Hypothalamus (tissue), 51 donors: ENCODE results near the gene CDX1.

Experiments
- DNase-seq, 51 donors: peaks; one replicate each; lab custom pipeline; 2025; lab: John Stamatoyannopoulos, UW

CDX1 gene

GRCh38 chr5:150180241-150181026 lies 13.9 kb downstream of the CDX1 start:
- peak in 45 of 51 donors; percentile 13 to 94 (median 72) for DNase-seq

GRCh38 chr5:150181027-150181426 lies 14.4 kb downstream of the CDX1 start:
- DNase-seq, result no peak

GRCh38 chr5:150181766-150182545 lies 15.4 kb downstream of the CDX1 start:
- no peak for DNase-seq

- DNase-seq, result no peak
These were observed 16.2 kb downstream of the CDX1 start for GRCh38 chr5:150182774-150183173.

GRCh38 chr5:150183436-150183835 lies 16.9 kb downstream of the CDX1 start:
- no peak for DNase-seq

DNA sequence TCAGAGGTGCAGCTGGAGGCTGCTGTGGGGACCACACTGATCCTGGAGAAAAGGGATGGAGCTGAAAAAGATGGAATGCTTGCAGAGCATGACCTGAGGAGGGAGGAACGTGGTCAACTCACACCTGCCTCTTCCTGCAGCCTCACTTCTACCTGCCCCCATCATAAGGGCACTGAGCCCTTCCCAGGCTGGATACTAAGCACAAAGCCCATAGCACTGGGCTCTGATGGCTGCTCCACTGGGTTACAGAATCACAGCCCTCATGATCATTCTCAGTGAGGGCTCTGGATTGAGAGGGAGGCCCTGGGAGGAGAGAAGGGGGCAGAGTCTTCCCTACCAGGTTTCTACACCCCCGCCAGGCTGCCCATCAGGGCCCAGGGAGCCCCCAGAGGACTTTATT lies 17.4 kb downstream of the CDX1 start:
- no peak for DNase-seq

DNA sequence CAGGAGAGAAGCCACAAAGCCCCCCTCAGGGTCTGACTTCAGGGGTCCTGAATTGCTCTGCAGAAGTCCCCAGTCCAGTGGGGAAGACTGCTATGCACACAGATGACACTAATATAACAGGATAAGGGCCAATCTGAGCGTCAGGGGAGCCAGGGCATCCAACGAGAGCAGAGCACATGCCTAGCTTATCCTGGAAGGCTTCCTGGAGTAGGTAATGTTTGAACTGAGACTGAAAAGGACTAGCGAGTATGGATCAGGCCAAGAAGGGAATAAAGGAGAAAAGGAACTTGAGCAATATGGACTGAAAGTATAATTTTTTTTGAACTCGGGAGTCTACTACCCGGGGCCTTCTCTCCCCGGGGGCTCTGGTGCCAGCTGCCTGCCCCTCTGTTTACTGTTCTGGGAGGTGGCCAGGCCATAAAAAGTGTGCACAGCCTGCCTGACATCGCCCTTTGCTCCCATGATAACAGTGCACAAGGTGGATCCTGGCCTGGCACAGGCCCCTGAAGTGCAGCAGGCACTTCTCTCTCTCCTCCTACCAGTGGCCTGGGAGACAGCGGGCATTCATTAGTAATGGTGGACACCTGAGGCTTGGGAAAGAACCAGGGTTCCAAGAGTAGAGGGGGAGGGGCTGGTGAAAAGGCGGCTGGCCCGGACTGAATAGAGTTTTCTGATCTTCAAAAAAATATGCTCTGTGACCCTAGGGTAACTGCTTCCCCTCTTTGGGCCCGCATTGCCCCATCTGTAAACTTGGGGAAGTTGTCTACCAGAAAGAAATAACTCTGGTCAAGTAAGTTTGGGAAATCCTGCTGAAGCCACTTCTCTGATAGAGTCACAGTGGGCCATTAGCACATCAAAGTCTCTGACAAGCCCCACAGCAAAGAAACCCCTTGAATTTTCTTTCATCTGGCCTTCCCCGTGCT lies 18.7 kb downstream of the CDX1 start:
- no peak for DNase-seq

- DNase-seq, result no peak
These were observed 19.6 kb downstream of the CDX1 start for GRCh38 chr5:150186137-150186536.

DNA sequence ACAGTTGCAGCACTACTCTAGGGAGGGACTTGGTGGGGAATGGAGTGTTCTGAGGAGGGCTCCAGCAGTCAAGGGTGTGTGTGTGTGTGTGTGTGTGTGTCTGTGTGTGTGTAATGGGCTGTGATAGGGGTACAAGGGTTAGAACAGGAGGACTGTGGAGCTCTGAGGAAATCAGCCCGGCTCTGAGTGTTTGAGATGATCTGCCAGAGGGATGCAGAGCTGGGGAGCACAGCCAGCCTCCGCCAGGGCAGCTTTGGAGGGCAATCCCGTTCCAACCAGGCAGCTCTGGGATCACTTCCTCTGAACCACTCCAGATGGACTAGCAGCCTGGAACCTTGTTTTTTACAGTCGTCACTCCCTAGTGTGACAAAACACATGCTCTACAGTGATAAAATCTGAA lies 20.3 kb downstream of the CDX1 start:
- no peak for DNase-seq

- DNase-seq, result no peak
These were observed 21.7 kb downstream of the CDX1 start for GRCh38 chr5:150188146-150188842.

- no peak for DNase-seq
These were observed 22.7 kb downstream of the CDX1 start for GRCh38 chr5:150189326-150189725.

- DNase-seq, result no peak
These were observed 23.3 kb downstream of the CDX1 start, which contains the start of gene SLC6A7 for GRCh38 chr5:150189728-150190502. Gene SLC6A7, plus strand, starts transcription at chr5:150190062. Its CDS starts 266 bp downstream, at chr5:150190328.

GRCh38 chr5:150190503-150190979 lies 24.0 kb downstream of the CDX1 start:
- no peak for DNase-seq

DNA sequence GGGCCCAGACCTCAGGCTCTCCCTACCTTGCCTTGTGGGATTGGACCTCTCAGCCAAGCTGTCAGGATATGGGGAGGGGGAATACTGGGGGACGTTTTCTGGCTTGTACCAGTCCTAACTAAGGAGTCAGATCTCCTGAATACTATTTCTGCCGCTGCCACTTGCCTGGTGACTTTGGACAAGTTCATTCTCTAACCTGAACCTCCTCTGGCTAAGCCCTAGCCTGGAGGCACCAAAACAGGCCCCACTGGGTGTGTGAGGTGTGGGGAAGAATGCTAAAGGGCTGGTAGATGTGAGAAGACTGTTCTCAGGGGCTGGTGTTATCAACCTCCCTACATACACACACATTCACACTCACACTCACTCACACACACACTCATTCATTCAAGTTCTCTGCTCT lies 24.4 kb downstream of the CDX1 start:
- DNase-seq, result no peak

DNA sequence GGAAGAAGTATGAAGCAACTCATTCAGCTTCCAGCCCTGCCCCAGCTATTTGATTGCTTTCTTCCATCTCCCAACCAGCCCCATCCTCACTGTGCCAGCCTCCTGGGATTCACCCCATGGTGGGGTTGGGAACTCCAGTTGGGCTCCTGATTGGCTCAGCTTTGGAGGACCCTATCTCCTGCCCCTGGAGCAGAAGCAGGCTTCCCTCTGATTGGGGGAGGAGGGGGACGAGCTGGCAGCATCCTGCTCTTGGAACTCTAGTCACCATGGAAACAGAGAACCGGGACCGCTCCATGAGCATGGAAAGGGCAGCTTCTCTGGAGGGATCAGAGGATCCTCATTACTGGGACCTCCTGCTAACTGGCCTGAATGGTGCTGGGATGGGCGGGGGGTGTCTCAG lies 25.9 kb downstream of the CDX1 start:
- DNase-seq, result peak in 12 of 51 donors; percentile 5 to 57 (median 26)

DNA sequence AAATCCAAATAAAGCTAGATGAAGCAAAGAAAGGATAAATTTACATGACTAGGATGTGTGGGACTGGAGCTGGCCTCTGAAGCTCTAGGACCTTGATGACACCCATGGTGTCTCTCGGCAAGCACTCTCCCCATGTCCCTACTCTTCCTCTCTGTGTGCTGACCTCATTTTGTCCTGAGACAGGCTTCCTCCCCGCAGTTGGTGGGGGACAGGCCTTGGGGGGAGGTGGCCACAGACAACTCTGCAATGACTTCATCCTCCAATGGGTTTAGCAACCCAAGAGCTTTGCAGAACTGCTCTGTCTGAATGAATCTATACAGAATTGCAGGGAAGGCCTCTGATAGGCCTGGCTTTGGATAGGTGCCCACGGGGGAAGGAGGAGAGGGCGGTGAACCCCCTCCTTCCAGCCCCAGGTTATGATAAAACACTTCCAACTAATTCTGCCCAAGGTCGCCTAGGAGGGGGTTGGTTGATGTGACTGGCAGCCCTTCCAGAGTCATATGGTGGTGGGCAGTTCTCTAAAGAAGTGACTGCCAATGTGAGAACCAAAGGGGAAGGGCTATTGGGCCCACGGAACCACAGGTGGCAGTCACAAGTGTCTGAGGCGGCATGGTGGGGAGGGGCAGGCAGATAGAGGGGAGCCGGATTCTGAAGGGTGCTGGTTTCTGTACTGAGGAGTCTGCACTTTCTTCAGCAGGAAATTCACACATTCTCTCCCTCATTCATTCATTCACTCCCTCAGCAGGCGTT lies 29.3 kb downstream of the CDX1 start:
- DNase-seq, result no peak

DNA sequence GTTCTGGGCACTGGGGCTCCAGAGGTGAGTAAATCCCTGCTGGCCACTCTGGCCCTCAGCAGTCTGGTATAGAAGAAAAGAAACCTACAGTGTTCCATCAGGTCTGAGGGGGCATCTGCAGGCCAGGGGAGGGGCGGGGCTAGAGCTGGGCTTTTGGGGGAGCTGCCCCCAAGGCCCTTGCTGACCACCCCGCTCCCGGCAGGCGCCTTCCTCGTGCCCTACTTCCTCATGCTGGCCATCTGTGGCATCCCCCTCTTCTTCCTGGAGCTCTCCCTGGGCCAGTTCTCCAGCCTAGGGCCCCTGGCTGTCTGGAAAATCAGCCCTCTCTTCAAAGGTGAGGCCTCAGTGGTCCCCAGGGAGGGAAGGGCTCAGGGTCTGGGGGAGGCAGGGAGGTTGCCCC lies 29.9 kb downstream of the CDX1 start:
- no peak for DNase-seq

GRCh38 chr5:150196986-150197385 lies 30.4 kb downstream of the CDX1 start:
- no peak for DNase-seq

DNA sequence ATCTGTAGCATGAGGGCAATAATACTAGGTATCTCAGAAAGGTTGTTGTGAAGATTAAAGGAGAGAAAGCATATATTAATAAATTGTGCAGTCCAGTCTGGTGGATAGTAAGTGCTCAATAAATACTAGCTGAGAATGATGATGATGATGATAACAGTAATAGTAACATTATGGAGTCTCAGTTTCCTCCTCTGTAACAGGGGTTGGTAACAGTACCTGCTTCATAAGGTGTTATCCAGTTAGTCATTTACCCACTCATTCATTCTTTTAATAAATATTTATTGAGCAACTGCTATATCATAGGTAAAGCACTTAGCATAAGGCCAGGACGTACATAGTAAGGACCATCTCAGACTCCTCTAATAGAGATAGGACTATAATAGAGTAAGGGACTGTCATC lies 30.9 kb downstream of the CDX1 start:
- no peak for DNase-seq
